CD8-positive, alpha-beta memory T cell (primary cell): ENCODE data around the gene TEX51. TPM values are rescaled to one million over a fixed set of nuclear protein-coding genes. Genes with fewer than 3 reads are reported as not detected.

Source experiments
- CTCF ChIA-PET: fragments of 350-600 bp; sonication (Branson Sonifier 250); formaldehyde crosslinking; loops from one replicate; lab custom pipeline; 2021; ENCODE audit warnings: antibody characterized with exemption; lab: Charles Lee
- POLR2A ChIA-PET: fragments of 350-600 bp; sonication (Branson Sonifier 250); formaldehyde crosslinking; loops from one replicate; lab custom pipeline; 2021; ENCODE audit warnings: antibody characterized with exemption; lab: Charles Lee
- DNase-seq, 5 donors: peaks; one replicate each; pipeline versions ENCODE4 v3.0.0 to v3.0.0-alpha.2; 2020 to 2022; ENCODE audit warnings: mixed read lengths in 1 of 5
- H3K27ac ChIP-seq: one replicate; pipeline ENCODE4 v1.7.0; 2013; ENCODE audit warnings: low read depth, mild to moderate bottlenecking, low read length, moderate library complexity
- H3K27me3 ChIP-seq: 2 replicates; pipeline ENCODE4 v1.7.0; 2013; ENCODE audit warnings: low read length, mild to moderate bottlenecking; ENCODE audit not compliant: insufficient read depth, poor library complexity, severe bottlenecking
- H3K36me3 ChIP-seq: 2 replicates; pipeline ENCODE4 v1.7.0; 2013; ENCODE audit warnings: mild to moderate bottlenecking, low read length, moderate library complexity; ENCODE audit not compliant: insufficient read depth
- H3K4me1 ChIP-seq: 2 replicates; pipeline ENCODE4 v1.7.0; 2013; ENCODE audit warnings: mild to moderate bottlenecking, low read length, moderate library complexity; ENCODE audit not compliant: insufficient read depth
- H3K4me3 ChIP-seq: 2 replicates; pipeline ENCODE4 v1.7.0; 2013; ENCODE audit warnings: mild to moderate bottlenecking, low read length
- H3K9me3 ChIP-seq: 2 replicates; pipeline ENCODE4 v1.7.0; 2013; ENCODE audit warnings: mild to moderate bottlenecking, low read length
- H3K27ac Mint-ChIP-seq, 8 donors: one replicate each; pipeline ENCODE4 v1.8.0; 2020 to 2021; ENCODE audit warnings: mixed read lengths in 8 of 8, mild to moderate bottlenecking in 6 of 8, inconsistent platforms in 3 of 8, moderate library complexity in 3 of 8
- H3K27me3 Mint-ChIP-seq, 2 donors: one replicate each; pipeline ENCODE4 v1.8.0; 2020 to 2021; ENCODE audit warnings: mixed read lengths in 2 of 2, mild to moderate bottlenecking in 1 of 2, moderate library complexity in 1 of 2
- H3K36me3 Mint-ChIP-seq, 3 donors: one replicate each; pipeline ENCODE4 v1.8.0; 2020 to 2021; ENCODE audit warnings: mixed read lengths in 3 of 3, inconsistent platforms in 1 of 3, mild to moderate bottlenecking in 1 of 3
- H3K4me1 Mint-ChIP-seq, 3 donors: one replicate each; pipeline ENCODE4 v1.8.0; 2020 to 2021; ENCODE audit warnings: mixed read lengths in 3 of 3, inconsistent platforms in 1 of 3, mild to moderate bottlenecking in 1 of 3
- H3K4me3 Mint-ChIP-seq, 7 donors: one replicate each; pipeline ENCODE4 v1.8.0; 2020 to 2021; ENCODE audit warnings: mixed read lengths in 7 of 7, mild to moderate bottlenecking in 6 of 7, moderate library complexity in 4 of 7, inconsistent platforms in 2 of 7
- H3K9me3 Mint-ChIP-seq, 5 donors: one replicate each; pipeline ENCODE4 v1.8.0; 2020 to 2022; ENCODE audit warnings: mixed read lengths in 5 of 5, mild to moderate bottlenecking in 3 of 5, moderate library complexity in 2 of 5, inconsistent platforms in 1 of 5
- polyA plus RNA-seq: library from polyadenylated mRNA; unstranded; fragments of 300-500 nt; fragmentation: Illumina TruSeq; gene quantifications from one replicate; pipeline ENCODE4 v1.2.3, GENCODE V29; 2021
- total RNA-seq, 2 experiments: library from RNA; stranded (reverse); gene quantifications; one replicate each; pipeline ENCODE4 v1.2.3, GENCODE V29; 2021

Gene TEX51
- total and polyA plus RNA-seq, 3 experiments from 2014 or later: not detected

DNA sequence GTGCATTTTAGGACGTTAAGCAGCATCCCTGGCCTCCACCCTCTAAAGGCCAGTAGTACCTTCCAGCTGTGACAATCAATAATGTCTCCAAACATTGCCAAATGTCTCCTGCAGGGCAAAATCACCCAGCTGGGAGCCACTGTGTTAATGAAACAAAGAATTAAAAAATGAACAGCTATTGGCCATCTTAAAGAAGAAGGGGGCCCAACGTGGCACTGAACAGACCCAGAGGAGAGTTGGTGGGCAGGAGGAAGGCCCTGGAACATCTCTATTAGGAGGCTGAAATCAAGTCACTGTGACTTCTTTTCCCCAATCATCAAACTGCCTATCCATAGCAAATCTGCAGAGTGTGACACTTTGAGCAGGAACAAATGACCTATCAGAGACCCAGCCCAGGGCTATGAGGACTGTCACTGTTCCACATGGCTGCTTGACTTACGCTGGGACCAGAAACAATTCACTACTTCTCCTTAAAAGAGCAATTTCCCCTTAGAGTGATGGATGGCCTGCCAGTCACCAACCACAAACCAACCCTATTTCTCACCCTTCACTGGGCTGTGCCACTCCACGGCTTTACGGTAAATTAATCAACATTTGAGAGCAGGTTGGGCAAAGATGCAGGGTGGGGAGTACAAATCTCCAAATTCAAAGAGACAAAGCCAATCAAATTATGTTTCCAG is 35.2 kb upstream of the TEX51 start:
- CTCF ChIA-PET: no interaction called here
- Histone ChIP-seq H3K4me3 (no peak overlapping the region), H3K4me1 (no peaks in the 10 kb centered on the region), H3K36me3 (no peaks in the 10 kb centered on the region), H3K27ac (no peak overlapping the region), H3K9me3 (no peaks in the 10 kb centered on the region), H3K27me3 (no peaks in the 10 kb centered on the region)
- Mint-ChIP-seq H3K27me3 (peaks cover 14 to 23% of the 10 kb centered on the region in 2 donors), H3K4me3 (no peak overlapping the region), H3K4me1 (no peaks in the 10 kb centered on the region), H3K9me3 (peaks cover 0 to 2% (median 0%) of the 10 kb centered on the region in 5 donors), H3K36me3 (no peaks in the 10 kb centered on the region), H3K27ac (no peak overlapping the region)
- POLR2A ChIA-PET: no interaction called here
- no peak for DNase-seq

DNA sequence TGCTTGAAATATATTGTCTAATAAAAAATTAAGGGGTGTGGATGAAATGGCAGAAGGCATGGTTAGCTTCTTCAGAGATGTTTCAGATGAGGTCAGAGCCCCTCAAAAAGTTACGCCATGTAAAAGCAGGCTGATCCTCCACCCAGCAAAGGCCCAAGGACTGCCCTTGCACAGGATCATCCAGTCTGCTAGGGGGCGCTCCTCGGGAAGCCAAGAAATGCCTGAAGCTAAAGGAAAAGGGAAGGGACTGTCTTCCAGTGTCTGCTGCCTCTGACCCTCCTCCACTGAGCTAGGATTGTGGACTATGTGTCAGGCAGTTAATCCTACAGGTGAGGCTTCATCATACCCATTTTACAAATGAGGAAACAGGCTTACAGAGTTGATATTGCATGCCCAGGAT is 33.8 kb upstream of the TEX51 start:
- Mint-ChIP-seq H3K27me3 (peaks cover 12 to 20% of the 10 kb centered on the region in 2 donors), H3K4me3 (no peak overlapping the region), H3K36me3 (no peaks in the 10 kb centered on the region), H3K9me3 (peaks cover 0 to 2% (median 0%) of the 10 kb centered on the region in 5 donors), H3K27ac (no peak overlapping the region), H3K4me1 (no peaks in the 10 kb centered on the region)
- Histone ChIP-seq H3K36me3 (no peaks in the 10 kb centered on the region), H3K4me1 (no peaks in the 10 kb centered on the region), H3K27me3 (no peaks in the 10 kb centered on the region), H3K27ac (no peak overlapping the region), H3K9me3 (no peaks in the 10 kb centered on the region), H3K4me3 (no peak overlapping the region)
- DNase-seq: no peak
- ChIA-PET POLR2A (no interaction called here), CTCF (no interaction called here)

DNA sequence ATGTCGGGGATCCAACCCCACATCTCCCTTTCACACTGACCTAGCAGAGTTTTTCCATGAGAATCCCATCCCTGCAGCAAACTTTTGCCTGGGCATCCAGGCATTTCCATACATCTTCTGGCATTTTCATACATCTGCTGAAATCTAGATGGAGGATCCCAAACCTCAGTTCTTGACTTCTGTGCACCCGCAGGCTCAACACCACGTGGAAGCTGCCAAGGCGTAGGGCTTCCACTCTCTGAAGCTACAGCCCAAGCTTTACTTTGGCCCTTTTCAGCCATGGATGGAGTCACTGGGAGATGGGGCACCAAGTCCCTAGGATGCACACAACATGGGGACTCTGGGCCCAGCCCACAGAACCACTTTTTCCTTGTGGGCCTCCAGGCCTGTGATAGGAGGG is 32.2 kb upstream of the TEX51 start:
- H3K27me3 ChIP-seq: no peaks in the 10 kb centered on the region
- CTCF ChIA-PET: no interaction called here
- no peaks in the 10 kb centered on the region for H3K36me3 Mint-ChIP-seq
- POLR2A ChIA-PET: no interaction called here
- no peak overlapping the region for H3K4me3 ChIP-seq
- H3K4me1 ChIP-seq: no peaks in the 10 kb centered on the region
- no peak overlapping the region for H3K27ac Mint-ChIP-seq
- H3K36me3 ChIP-seq: no peaks in the 10 kb centered on the region
- H3K27ac ChIP-seq: no peak overlapping the region
- H3K4me1 Mint-ChIP-seq: no peaks in the 10 kb centered on the region
- H3K4me3 Mint-ChIP-seq: no peak overlapping the region
- H3K9me3 ChIP-seq: no peaks in the 10 kb centered on the region
- peaks cover 12 to 14% of the 10 kb centered on the region in 2 donors for H3K27me3 Mint-ChIP-seq
- peaks cover 0 to 5% (median 0%) of the 10 kb centered on the region in 5 donors for H3K9me3 Mint-ChIP-seq
- DNase-seq: no peak

- H3K27ac Mint-ChIP-seq: no peak overlapping the region
- H3K27me3 ChIP-seq: no peaks in the 10 kb centered on the region
- no peak overlapping the region for H3K4me3 ChIP-seq
- H3K27me3 Mint-ChIP-seq: no peaks in the 10 kb centered on the region
- H3K9me3 Mint-ChIP-seq: peaks cover 14 to 24% (median 17%) of the 10 kb centered on the region in 5 donors
- H3K4me3 Mint-ChIP-seq: no peak overlapping the region
- ChIA-PET POLR2A (no interaction called here), CTCF (no interaction called here)
- no peaks in the 10 kb centered on the region for H3K36me3 ChIP-seq
- H3K4me1 ChIP-seq: no peaks in the 10 kb centered on the region
- no peak for DNase-seq
- H3K4me1 Mint-ChIP-seq: no peaks in the 10 kb centered on the region
- H3K9me3 ChIP-seq: no peaks in the 10 kb centered on the region
- H3K27ac ChIP-seq: no peak overlapping the region
- H3K36me3 Mint-ChIP-seq: no peaks in the 10 kb centered on the region
These were observed 23.7 kb upstream of the TEX51 start for GRCh38 chr2:126874961-126875360.

GRCh38 chr2:126876631-126877030 is 22.1 kb upstream of the TEX51 start:
- Histone ChIP-seq H3K4me3 (no peak overlapping the region), H3K36me3 (no peaks in the 10 kb centered on the region), H3K27me3 (no peaks in the 10 kb centered on the region), H3K9me3 (no peaks in the 10 kb centered on the region), H3K27ac (no peak overlapping the region), H3K4me1 (no peaks in the 10 kb centered on the region)
- no peak for DNase-seq
- Mint-ChIP-seq H3K27ac (no peak overlapping the region), H3K27me3 (no peaks in the 10 kb centered on the region), H3K4me3 (no peak overlapping the region), H3K4me1 (no peaks in the 10 kb centered on the region), H3K36me3 (no peaks in the 10 kb centered on the region), H3K9me3 (peaks cover 11 to 24% (median 17%) of the 10 kb centered on the region in 5 donors)
- POLR2A ChIA-PET: no interaction called here
- CTCF ChIA-PET: no interaction called here

DNA sequence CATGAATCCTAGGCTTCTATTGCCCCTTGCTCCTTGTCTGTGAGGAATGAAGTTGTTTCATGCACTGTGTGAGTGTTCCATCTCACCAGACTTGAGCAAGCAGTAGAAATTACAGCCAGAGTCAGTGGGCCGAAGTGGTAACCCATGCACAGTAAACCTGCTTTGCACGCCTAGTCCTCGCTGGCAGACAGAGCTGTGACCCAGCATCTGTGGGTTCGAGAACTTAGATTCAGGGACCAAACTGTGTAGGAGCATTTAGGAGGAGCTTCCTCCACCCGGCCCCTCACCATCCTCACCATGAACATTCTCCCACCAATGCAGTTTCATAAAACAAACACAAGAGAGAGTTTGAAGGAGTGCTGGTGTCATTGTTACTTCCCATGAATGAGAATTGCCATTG is 21.6 kb upstream of the TEX51 start:
- POLR2A ChIA-PET: no interaction called here
- H3K4me1 Mint-ChIP-seq: no peaks in the 10 kb centered on the region

GRCh38 chr2:126877861-126878565 is 20.7 kb upstream of the TEX51 start:
- H3K36me3 ChIP-seq: no peaks in the 10 kb centered on the region
- no peak overlapping the region for H3K4me3 ChIP-seq
- Mint-ChIP-seq H3K27me3 (peaks cover 0 to 2% of the 10 kb centered on the region in 2 donors), H3K4me1 (no peaks in the 10 kb centered on the region), H3K27ac (no peak overlapping the region), H3K36me3 (no peaks in the 10 kb centered on the region), H3K4me3 (no peak overlapping the region), H3K9me3 (peaks cover 11 to 23% (median 17%) of the 10 kb centered on the region in 5 donors)
- POLR2A ChIA-PET: no interaction called here
- no peak for DNase-seq
- H3K9me3 ChIP-seq: no peaks in the 10 kb centered on the region
- no peak overlapping the region for H3K27ac ChIP-seq
- no peaks in the 10 kb centered on the region for H3K4me1 ChIP-seq
- CTCF ChIA-PET: no interaction called here
- no peaks in the 10 kb centered on the region for H3K27me3 ChIP-seq

More for the DNA sequence above, 21.6 kb upstream of the TEX51 start:
- no peaks in the 10 kb centered on the region for H3K9me3 ChIP-seq
- H3K4me3 ChIP-seq: no peak overlapping the region
- no peak overlapping the region for H3K27ac ChIP-seq
- H3K36me3 Mint-ChIP-seq: no peaks in the 10 kb centered on the region
- no peaks in the 10 kb centered on the region for H3K4me1 ChIP-seq
- H3K4me3 Mint-ChIP-seq: no peak overlapping the region
- DNase-seq: no peak
- H3K27me3 Mint-ChIP-seq: no peaks in the 10 kb centered on the region
- H3K27me3 ChIP-seq: no peaks in the 10 kb centered on the region
- H3K36me3 ChIP-seq: no peaks in the 10 kb centered on the region
- CTCF ChIA-PET: no interaction called here
- H3K9me3 Mint-ChIP-seq: peaks cover 11 to 24% (median 17%) of the 10 kb centered on the region in 5 donors
- H3K27ac Mint-ChIP-seq: no peak overlapping the region

DNA sequence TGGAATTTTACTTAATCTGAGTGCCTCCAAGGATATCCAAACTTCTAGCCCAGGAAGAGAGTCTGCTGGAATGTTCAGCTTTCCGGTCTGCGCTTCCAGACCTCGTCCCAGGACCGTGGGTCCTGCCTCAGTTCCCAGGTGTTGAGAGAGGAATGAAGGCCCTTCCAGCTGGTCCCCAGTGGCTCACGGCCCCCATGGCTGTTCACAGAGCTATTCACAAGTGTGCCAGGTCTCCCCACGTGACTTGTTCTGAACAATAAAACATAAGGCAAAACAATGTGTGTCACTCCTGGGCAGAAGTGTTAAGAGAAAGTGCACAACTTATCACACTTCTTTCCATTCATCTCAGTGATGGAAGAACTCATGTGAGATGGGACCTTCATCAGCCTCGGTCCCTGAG is 20.1 kb upstream of the TEX51 start:
- ChIA-PET CTCF (no interaction called here), POLR2A (no interaction called here)
- H3K4me3 ChIP-seq: no peak overlapping the region
- no peaks in the 10 kb centered on the region for H3K27me3 ChIP-seq
- peaks cover 0 to 4% of the 10 kb centered on the region in 2 donors for H3K27me3 Mint-ChIP-seq
- H3K4me1 ChIP-seq: no peaks in the 10 kb centered on the region
- no peak overlapping the region for H3K27ac ChIP-seq
- no peak overlapping the region for H3K27ac Mint-ChIP-seq
- H3K4me1 Mint-ChIP-seq: no peaks in the 10 kb centered on the region
- no peaks in the 10 kb centered on the region for H3K36me3 ChIP-seq
- no peaks in the 10 kb centered on the region for H3K9me3 ChIP-seq
- no peak overlapping the region for H3K4me3 Mint-ChIP-seq
- peaks cover 8 to 19% (median 17%) of the 10 kb centered on the region in 5 donors for H3K9me3 Mint-ChIP-seq
- H3K36me3 Mint-ChIP-seq: no peaks in the 10 kb centered on the region
- DNase-seq: no peak
